Endothelial cell of umbilical vein (primary cell): ENCODE measurements around the gene ITPKB. TPM values are rescaled to one million over a fixed set of nuclear protein-coding genes. Genes with fewer than 3 reads are reported as not detected.

ENCODE experiments used
- BruUV-seq: library from RNA; stranded (reverse); fragments of 400-500 nt; replicated peaks from 2 replicates; lab custom pipeline; 2021; lab: Mats Ljungman, UMichigan
- CTCF ChIA-PET: fragments of 300-600, 350-600 bp; sonication (Branson Sonifier 250); formaldehyde crosslinking; loops from one replicate; lab custom pipeline; 2021; ENCODE audit warnings: antibody characterized with exemption, inconsistent platforms; lab: Charles Lee
- POLR2A ChIA-PET: fragments of 300-600, 350-600 bp; sonication (Branson Sonifier 250); formaldehyde crosslinking; loops from one replicate; lab custom pipeline; 2021; ENCODE audit warnings: antibody characterized with exemption, inconsistent platforms; lab: Charles Lee
- DNase-seq: peaks from one replicate; pipeline ENCODE4 v3.0.0-alpha.2; 2011; ENCODE audit warnings: low read depth, low spot score
- FAIRE-seq: peaks from 2 replicates; lab custom pipeline; 2011; peaks lifted over from hg19 to GRCh38; lab: Jason Lieb, UNC
- H2AFZ ChIP-seq: 2 replicates; pipeline ENCODE4 v1.6.0; 2012; ENCODE audit warnings: low read depth, low read length, control low read depth, inconsistent platforms
- H3K27ac ChIP-seq: 2 replicates; pipeline ENCODE4 v1.5.1; 2011; ENCODE audit warnings: low read depth, mild to moderate bottlenecking, control low read depth, low read length, moderate library complexity; ENCODE audit not compliant: insufficient read depth
- H3K27me3 ChIP-seq, 2 experiments: 2 replicates each; pipeline versions ENCODE4 v1.6.0 to v1.6.1; 2011; ENCODE audit warnings: low read length in 2 of 2, mixed read lengths in 1 of 2; ENCODE audit not compliant: control insufficient read depth in 2 of 2, insufficient read depth in 2 of 2
- H3K36me3 ChIP-seq, 2 experiments: 2 replicates in 1 of 2; 3 replicates in 1 of 2; pipeline ENCODE4 v1.5.1; 2011; ENCODE audit warnings: low read length in 2 of 2, mild to moderate bottlenecking in 1 of 2, moderate library complexity in 1 of 2; ENCODE audit not compliant: control insufficient read depth in 2 of 2, insufficient read depth in 2 of 2; ENCODE audit errors: extremely low read depth in 1 of 2
- H3K4me1 ChIP-seq: 3 replicates; pipeline ENCODE4 v1.5.1; 2011; ENCODE audit warnings: mild to moderate bottlenecking, low read length; ENCODE audit not compliant: control insufficient read depth, insufficient read depth; ENCODE audit errors: extremely low read depth
- H3K4me2 ChIP-seq: 2 replicates; pipeline ENCODE4 v1.6.1; 2011; ENCODE audit warnings: low read length, control low read depth, mixed read lengths; ENCODE audit not compliant: insufficient read depth
- H3K4me3 ChIP-seq, 3 experiments: fragments of 200-600 bp in 1 of 3; sonication (generic), shearing (Covaris generic) in 1 of 3; replicated peaks in 1 of 3; 2 replicates each; pipeline ENCODE4 v1.5.1; 2011 to 2016; ENCODE audit warnings: control low read depth in 3 of 3, low read length in 3 of 3, mild to moderate bottlenecking in 2 of 3, inconsistent platforms in 1 of 3, low read depth in 1 of 3, moderate library complexity in 1 of 3; ENCODE audit not compliant: insufficient read depth in 1 of 3
- H3K79me2 ChIP-seq: 2 replicates; pipeline ENCODE4 v1.6.0; 2012; ENCODE audit warnings: low read length, inconsistent platforms; ENCODE audit not compliant: control insufficient read depth, insufficient read depth
- H3K9ac ChIP-seq: replicated peaks from 2 replicates; pipeline ENCODE3; 2011; ENCODE audit warnings: low read length, control low read depth; ENCODE audit not compliant: insufficient read depth; ENCODE audit errors: extremely low read depth
- H3K9me1 ChIP-seq: replicated peaks from 3 replicates; pipeline ENCODE4 v1.6.0; 2011; ENCODE audit warnings: mild to moderate bottlenecking, low read length; ENCODE audit not compliant: control insufficient read depth, insufficient read depth; ENCODE audit errors: extremely low read depth
- H3K9me3 ChIP-seq: replicated peaks from 2 replicates; pipeline ENCODE4 v1.5.1; 2012; ENCODE audit warnings: low read length, inconsistent platforms; ENCODE audit not compliant: control insufficient read depth, insufficient read depth
- H4K20me1 ChIP-seq: replicated peaks from 2 replicates; pipeline ENCODE3; 2011; ENCODE audit warnings: mild to moderate bottlenecking, low read length; ENCODE audit not compliant: control insufficient read depth, insufficient read depth; ENCODE audit errors: extremely low read depth
- EZH2 ChIP-seq: IDR thresholded peaks from 2 replicates; pipeline ENCODE4 v1.6.1; 2012; ENCODE audit warnings: borderline replicate concordance, low read depth, mild to moderate bottlenecking, moderate library complexity, low read length, inconsistent platforms; ENCODE audit not compliant: severe bottlenecking
- FOS ChIP-seq: IDR thresholded peaks from 2 replicates; pipeline ENCODE4 v1.6.1; 2011; ENCODE audit warnings: mild to moderate bottlenecking, low read length, moderate library complexity, borderline replicate concordance; ENCODE audit not compliant: insufficient read depth
- GATA2 ChIP-seq: IDR thresholded peaks from 2 replicates; pipeline ENCODE4 v1.7.0; 2011; ENCODE audit warnings: low read depth, mild to moderate bottlenecking, moderate library complexity, mixed read lengths, low read length; ENCODE audit not compliant: insufficient read length, insufficient read depth
- JUN ChIP-seq: IDR thresholded peaks from 2 replicates; pipeline ENCODE4 v1.6.1; 2011; ENCODE audit warnings: borderline replicate concordance, low read depth; ENCODE audit not compliant: insufficient read length, insufficient read depth
- MYC ChIP-seq: IDR thresholded peaks from one replicate; pipeline ENCODE4 v1.6.1; 2011; ENCODE audit warnings: mild to moderate bottlenecking, low read depth, low read length
- POLR2A ChIP-seq: IDR thresholded peaks from 2 replicates; pipeline ENCODE4 v1.6.1; 2012; ENCODE audit warnings: low read depth, mild to moderate bottlenecking, control low read depth, low read length
- POLR2AphosphoS5 ChIP-seq: IDR thresholded peaks from 2 replicates; pipeline ENCODE4 v1.6.1; 2012; ENCODE audit warnings: low read depth, mild to moderate bottlenecking, control low read depth, low read length, moderate library complexity; ENCODE audit not compliant: insufficient read depth
- dilution Hi-C: fragments of 300-500 bp; cut with MboI; formaldehyde crosslinking; loops from one replicate; pipeline ENCODE4 v1.15.0; 2019; ENCODE audit warnings: low sequenced_read_pairs; ENCODE audit not compliant: extremely low pct_ligation_motif_present
- intact Hi-C: fragments of 100-400 bp; cut with micrococcal nuclease; formaldehyde crosslinking; loops from one replicate; pipeline ENCODE4 v1.10.0; 2022
- polyA plus RNA-seq, 4 experiments: library from polyadenylated mRNA; depleted of rRNA in 3 of 4; stranded (reverse) in 3 of 4; unstranded in 1 of 4; fragments of >200 nt; gene quantifications; 2 replicates each; pipeline versions ENCODE4 v1.2.1 to v1.2.3, GENCODE V29; 2011 to 2012; ENCODE audit warnings: missing spikeins in 1 of 4
- total RNA-seq: library from RNA; stranded (reverse); gene quantifications from 2 replicates; pipeline ENCODE4 v1.2.3, GENCODE V29; 2021
- TF ChIP-seq, protein P1 (sequence below): IDR thresholded peaks from 2 replicates; pipeline ENCODE4 v1.6.1; 2011; ENCODE audit not compliant: insufficient read depth, insufficient read length
- TF ChIP-seq, protein P2 (sequence below), 2 donors: IDR thresholded peaks; 1 replicate in 1 of 2; 2 replicates in 1 of 2; pipeline ENCODE4 v1.5.1; 2011; ENCODE audit warnings: low read length in 2 of 2, mild to moderate bottlenecking in 2 of 2, moderate library complexity in 2 of 2, control low read depth in 1 of 2, inconsistent platforms in 1 of 2, low read depth in 1 of 2; ENCODE audit not compliant: insufficient read depth in 1 of 2; ENCODE audit errors: extremely low read depth in 1 of 2

Gene ITPKB
- total and polyA plus RNA-seq, 2 donors (not counting 3 experiments of a cell fraction or from before 2014, with no cell fraction given), result 7.7 to 34.8 TPM

DNA sequence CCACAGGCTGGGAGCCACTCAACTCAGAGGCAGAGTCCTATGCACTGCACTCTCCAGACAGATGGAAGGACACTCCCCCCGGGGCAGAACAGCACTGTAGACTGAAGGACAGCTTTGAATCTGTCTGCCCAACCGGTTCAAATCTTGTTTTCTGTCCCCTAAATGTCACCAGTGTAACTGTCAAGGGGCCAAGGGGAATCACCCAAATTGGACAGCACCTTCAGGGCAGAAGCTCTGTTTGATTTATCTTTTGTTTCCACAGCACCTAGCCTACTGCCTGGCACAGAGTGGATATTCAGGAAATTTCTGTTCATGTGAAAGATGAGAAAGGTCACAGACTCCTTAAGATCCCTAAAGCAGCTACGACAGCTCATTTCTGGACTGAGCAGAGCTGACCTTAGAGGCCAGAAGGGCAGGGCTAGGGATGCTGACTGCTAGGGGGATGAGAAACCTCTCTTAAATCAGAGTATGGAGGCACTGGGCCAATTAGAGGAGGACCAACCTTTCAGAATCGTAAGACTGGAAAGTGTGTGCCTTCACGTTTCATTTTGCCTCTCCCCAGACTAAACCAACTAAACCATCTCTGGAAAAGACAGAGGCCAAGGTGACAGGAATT lies 41.0 kb downstream of the ITPKB start:
- Histone ChIP-seq H3K27ac (no peak overlapping the region), H3K4me2 (no peak overlapping the region), H3K4me1 (peaks cover 16% of the 10 kb centered on the region), H3K9me3 (no peaks in the 10 kb centered on the region), H3K36me3 (peaks cover 0 to 4% of the 10 kb centered on the region in 2 experiments), H3K9me1 (no peaks in the 10 kb centered on the region), H3K9ac (no peak overlapping the region), H3K4me3 (no peak overlapping the region), H3K79me2 (no peaks in the 10 kb centered on the region), H2AFZ (no peak overlapping the region), H4K20me1 (no peaks in the 10 kb centered on the region), H3K27me3 (no peaks in the 10 kb centered on the region)
- ChIA-PET POLR2A (no interaction called here), CTCF (interaction anchor here (1.0 to 1.1 kb wide), 3 partner anchors 10 to 130 kb away, joined by 3 to 5 read pairs (median 3); no protein-coding TSS in a partner anchor)
- FAIRE-seq, result no peak
- dilution Hi-C loops, result no loop called here
- BruUV-seq, result no TSS peak
- intact Hi-C loops, result no loop called here
- DNase-seq, result no peak
- TF ChIP-seq JUN (no peak), EZH2 (no peak), FOS (no peak), MYC (no peak), POLR2AphosphoS5 (no peak), POLR2A (no peak), GATA2 (no peak)
- TF ChIP-seq, protein P1, sequence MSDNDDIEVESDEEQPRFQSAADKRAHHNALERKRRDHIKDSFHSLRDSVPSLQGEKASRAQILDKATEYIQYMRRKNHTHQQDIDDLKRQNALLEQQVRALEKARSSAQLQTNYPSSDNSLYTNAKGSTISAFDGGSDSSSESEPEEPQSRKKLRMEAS, result no peak
- TF ChIP-seq, protein P2, sequence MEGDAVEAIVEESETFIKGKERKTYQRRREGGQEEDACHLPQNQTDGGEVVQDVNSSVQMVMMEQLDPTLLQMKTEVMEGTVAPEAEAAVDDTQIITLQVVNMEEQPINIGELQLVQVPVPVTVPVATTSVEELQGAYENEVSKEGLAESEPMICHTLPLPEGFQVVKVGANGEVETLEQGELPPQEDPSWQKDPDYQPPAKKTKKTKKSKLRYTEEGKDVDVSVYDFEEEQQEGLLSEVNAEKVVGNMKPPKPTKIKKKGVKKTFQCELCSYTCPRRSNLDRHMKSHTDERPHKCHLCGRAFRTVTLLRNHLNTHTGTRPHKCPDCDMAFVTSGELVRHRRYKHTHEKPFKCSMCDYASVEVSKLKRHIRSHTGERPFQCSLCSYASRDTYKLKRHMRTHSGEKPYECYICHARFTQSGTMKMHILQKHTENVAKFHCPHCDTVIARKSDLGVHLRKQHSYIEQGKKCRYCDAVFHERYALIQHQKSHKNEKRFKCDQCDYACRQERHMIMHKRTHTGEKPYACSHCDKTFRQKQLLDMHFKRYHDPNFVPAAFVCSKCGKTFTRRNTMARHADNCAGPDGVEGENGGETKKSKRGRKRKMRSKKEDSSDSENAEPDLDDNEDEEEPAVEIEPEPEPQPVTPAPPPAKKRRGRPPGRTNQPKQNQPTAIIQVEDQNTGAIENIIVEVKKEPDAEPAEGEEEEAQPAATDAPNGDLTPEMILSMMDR (IDR thresholded peaks at IDR 0.05; ENCODE audit: extremely low read depth in 1 of 2, insufficient read depth in 1 of 2, low read depth in 1 of 2, low read length in 2 of 2), result no peak
